AG10803 (cell line): ENCODE results near the gene HIRA.
A peak's percentile ranks its signal among the peaks of the same experiment; 100 is the strongest.
"Not testable (repeated sequence)": the region's sequence is repeated elsewhere in the genome, so short reads cannot be mapped to it uniquely, and the experiment has no call there.

Source experiments
- DNase-seq: peaks from one replicate; pipeline ENCODE4 v3.0.0; 2010; ENCODE audit warnings: low read depth
- H3K4me3 ChIP-seq: 2 replicates; pipeline ENCODE4 v1.5.1; 2011; ENCODE audit warnings: mild to moderate bottlenecking, low read length, control low read depth
- TF ChIP-seq, protein P1 (sequence below): conservative IDR thresholded peaks from 2 replicates; pipeline ENCODE4 v1.5.1; 2011; ENCODE audit warnings: mild to moderate bottlenecking, low read length, control low read depth, inconsistent platforms

HIRA gene

DNA sequence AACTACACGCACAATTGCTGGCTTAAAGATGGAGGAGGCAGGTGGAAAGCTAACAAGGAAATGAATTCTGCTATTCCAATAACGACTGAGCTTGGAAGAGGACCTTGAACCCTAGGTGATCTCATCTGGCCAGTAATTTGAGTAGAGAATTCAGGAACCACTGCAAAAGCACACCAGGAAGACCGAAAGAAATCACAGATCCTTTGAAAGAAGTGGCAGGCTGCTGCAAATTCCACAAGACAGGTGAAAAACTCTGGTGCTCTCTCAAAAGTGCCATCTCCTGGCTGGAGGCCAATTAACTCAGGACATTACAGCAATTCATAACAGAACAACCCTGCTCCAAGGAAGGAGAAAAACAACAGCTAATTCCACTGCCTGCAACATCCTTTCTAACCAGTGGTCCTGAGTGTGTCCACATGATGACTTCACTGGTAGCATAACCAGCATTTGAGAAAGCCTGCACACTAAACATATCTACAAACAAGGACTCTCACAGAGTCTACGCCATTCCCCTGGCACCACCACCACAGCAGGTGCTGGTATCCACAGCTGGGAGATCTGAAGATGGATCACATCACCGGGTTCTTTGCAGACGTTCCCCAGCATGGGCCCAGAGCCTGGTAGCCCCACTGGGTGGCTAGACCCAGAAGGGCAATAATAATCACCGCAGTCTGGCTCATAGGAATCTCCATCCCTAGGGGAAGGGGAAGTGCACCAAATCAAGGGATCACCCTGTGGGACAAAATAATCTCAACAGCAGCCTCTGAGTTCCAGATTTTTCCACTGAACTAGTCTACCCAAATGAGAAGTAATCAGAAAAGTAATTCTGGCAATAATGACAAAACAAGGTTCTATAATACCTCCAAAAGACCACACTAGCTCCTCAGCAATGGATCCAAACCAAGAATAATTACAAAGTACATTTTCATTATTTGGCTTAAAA lies 95.1 kb downstream of the HIRA start:
- no peak overlapping the region for H3K4me3 ChIP-seq
- DNase-seq = no peak
- TF ChIP-seq, protein P1, sequence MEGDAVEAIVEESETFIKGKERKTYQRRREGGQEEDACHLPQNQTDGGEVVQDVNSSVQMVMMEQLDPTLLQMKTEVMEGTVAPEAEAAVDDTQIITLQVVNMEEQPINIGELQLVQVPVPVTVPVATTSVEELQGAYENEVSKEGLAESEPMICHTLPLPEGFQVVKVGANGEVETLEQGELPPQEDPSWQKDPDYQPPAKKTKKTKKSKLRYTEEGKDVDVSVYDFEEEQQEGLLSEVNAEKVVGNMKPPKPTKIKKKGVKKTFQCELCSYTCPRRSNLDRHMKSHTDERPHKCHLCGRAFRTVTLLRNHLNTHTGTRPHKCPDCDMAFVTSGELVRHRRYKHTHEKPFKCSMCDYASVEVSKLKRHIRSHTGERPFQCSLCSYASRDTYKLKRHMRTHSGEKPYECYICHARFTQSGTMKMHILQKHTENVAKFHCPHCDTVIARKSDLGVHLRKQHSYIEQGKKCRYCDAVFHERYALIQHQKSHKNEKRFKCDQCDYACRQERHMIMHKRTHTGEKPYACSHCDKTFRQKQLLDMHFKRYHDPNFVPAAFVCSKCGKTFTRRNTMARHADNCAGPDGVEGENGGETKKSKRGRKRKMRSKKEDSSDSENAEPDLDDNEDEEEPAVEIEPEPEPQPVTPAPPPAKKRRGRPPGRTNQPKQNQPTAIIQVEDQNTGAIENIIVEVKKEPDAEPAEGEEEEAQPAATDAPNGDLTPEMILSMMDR = no peak

DNA sequence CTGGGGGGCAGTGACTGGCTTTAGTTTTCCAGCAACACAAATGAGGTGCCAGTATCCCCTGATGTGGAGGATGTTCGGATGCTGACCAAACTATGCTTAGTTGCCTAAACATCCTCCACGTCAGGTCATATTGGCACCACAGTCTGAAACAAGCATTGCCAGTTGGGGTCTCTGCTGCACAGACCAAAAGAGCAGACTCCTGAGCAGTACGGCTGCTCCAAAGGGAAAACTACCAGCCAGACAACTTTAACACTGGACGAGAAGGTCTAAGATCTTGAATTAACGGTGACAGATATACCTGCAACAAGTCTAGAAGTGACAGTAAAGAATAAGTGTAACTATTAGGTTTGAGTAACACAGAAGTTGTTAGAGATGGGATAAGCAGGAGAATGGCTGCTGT lies 99.6 kb downstream of the HIRA start:
- TF ChIP-seq, protein P1 = no peak
- DNase-seq = no peak

DNA sequence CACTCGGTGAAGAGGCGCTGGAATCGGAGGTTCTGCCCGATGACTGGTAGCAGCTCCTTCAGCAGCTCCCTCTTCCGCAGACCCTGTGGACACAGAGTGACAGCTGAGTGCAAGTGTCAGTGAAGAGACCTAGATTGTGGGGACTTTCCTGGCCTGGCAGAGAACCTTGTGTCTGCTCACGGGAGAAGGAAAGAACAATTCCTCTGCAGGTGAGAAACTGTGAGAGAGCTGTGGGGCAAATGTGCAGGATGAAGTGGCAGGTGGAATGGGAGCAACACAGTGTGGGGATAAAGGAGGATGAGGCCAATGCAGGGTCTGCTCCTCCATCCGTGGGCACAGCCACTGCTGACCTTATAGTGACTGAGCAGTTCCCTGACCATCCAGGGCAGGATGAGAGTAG lies 100.1 kb downstream of the HIRA start:
- H3K4me3 ChIP-seq = no peak overlapping the region
- TF ChIP-seq, protein P1 = no peak
- DNase-seq = no peak

More for the DNA sequence above, 99.6 kb downstream of the HIRA start:
- H3K4me3 ChIP-seq = no peak overlapping the region

DNA sequence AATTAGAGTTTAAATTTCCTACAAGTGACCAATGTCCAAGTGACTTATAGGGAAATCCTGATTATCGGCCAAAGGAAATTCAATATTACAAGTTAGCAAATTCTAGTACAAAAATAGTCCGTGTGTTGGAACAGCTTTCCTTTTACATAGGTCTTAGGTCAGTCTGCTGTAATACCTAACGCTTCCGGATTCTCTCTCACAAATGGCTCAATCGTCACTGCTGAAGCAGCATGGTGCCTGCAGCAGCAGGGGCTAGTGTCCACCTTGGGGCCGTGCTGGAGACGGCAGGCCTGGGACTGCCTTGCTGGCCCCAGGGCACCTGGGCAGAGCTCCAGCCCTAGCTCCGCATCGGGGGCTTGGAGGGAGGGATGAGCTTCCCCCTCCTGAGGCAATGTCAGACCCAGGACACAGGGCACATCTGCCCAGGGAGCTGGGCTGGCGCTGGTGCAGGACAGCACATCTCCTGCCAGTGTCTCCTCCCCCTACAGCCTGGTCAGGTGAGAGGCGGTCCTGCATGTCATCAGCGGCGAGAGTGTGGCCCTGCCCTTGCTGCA lies 100.6 kb downstream of the HIRA start:
- H3K4me3 ChIP-seq = no peak overlapping the region
- no peak for DNase-seq
- TF ChIP-seq, protein P1 = no peak

DNA sequence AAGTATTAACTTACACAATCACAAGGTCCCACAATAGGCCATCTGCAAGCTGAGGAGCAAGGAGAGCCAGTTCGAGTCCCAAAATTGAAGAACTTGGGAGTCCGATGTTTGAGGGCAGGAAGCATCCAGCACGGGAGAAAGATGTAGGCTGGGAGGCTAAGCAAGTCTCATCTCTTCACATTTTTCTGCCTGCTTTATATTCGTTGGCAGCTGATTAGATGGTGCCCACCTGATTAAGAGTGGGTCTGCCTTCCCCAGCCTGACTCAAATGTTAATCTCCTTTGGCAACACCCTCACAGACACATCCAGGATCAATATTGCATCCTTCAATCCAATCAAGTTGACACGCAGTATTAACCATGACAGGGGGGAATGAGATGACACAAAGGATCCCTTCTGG lies 101.3 kb downstream of the HIRA start:
- not testable (repeated sequence) for DNase-seq, H3K4me3 ChIP-seq

DNA sequence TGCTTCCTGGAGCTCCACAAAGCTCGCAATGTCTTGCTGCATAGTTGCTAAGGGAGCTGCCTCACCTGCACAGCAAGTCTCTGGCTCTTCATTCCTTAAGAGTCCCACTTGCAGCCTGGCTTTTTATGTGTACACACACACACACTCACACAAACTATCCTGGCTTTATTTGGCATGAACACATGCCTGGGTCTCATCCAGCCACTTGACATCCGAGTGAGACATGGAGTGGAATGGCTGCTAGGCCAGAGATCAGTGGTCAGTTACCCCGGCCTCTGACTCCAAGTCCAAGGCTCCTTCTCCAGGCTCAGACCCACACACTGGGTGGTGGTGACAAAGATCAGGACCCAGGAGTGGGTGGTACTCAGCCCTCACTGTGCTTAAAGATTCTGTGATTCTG lies 102.1 kb downstream of the HIRA start:
- TF ChIP-seq, protein P1 = no peak
- DNase-seq = no peak
- no peak overlapping the region for H3K4me3 ChIP-seq

DNA sequence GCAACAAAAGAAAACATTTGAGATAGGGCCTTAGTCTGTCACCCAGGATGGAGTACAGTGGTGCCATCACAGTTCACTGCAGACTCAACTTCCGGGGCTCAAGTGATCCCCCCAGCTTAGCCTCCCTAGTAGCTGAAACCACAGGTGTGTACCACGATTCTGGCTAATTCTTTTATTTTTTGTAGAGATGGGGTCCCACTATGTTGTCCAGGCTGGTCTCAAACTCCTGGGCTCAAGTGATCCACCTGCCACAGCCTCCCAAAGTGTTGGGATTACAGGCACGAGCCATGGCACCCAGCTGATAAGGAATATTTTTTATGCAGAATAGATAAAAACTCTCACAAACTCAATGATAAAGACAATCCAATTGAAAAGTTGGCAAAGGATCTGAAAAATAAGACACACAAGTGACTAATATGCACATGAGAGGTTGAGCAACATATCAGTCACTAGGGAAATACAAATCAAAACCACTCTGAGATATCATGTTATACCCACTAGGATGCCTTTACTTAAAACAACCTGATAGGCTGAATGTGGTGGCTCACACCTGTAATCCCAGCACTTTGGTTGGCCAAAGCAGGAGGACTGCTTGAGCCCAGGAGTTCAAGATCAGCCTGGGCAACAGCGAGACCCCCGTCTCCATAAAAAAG lies 106.1 kb downstream of the HIRA start:
- H3K4me3 ChIP-seq = no peak overlapping the region
- DNase-seq = peak; percentile 10
- TF ChIP-seq, protein P1 = no peak

DNA sequence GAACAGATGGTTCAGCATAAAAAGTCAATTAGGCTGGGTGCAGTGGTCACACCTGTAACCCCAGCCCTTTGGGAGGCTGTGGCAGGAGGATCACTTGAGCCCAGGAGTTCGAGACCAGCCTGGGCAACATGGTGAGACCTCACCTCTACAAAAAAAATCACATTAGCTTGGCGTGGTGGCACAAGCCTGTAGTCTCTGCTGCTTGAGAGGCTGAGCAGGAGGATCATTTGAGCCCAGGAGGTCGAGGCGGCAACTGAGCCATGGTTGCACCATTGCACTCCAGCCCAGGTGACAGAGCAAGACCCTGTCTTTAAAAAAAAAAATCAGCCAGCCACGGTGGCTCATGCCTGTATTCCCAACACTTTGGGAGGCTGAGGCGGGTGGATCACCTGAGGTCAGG lies 108.1 kb downstream of the HIRA start:
- not testable (repeated sequence) for DNase-seq, H3K4me3 ChIP-seq
